ENCODE data around the gene ABCC2.

The ABCC2 gene

DNA sequence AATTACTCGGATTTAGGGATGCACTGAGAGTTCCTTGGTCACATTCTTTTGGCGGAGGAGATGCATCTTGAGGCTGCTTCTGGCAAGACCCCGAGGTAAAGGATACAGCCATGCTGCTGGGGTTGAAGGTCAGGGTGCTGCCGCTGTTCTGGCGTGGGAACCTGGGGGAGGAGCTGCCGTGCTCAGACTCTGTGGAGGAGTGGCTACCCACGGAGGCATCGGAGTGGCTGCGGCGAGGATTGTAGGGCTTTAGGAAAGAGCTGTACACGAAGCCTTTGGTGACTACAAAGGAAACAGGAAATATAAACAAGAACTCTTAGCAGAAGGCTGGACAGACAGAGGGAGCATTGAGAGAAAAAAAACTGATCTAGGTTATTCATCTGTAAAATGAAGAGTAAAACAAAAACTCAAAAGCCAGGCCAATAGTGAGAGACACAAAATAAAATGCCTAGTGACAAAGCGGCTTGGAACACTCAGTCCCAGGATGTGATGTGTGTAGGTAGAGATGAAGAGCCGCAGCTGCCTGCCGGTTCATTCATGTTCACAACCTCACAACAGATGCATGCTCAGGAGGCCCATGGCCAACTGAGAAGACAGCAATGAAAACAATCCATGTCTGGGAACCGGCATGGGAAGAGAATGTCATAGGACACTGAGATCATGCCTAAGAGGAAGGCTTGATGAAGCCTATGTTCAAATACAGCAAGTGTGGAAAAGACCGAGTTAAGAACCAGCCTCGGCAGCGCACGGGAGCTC lies 97.8 kb downstream of the ABCC2 start:
- no peak for TF ChIP-seq TEAD4 (IDR thresholded peaks at IDR 0.05)

DNA sequence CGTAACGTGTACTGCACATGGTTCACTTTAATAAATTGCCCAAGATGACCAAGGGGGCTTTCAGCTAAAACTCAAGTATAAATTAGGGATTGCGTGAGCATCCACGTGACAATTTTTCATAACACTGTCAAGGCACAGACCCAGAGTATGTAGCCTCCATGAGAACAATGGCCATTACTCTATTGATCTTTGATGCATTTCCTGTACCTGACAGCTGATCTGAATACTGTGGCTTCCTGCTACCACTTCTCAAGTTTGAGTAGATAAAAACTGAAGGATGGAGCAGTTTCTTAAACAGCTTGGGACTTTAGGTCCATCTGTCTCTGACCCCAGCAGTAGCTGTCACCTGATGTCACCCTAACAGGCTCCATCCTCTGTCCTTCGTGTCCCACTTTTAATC lies 98.9 kb downstream of the ABCC2 start:
- TF ChIP-seq, protein P1, sequence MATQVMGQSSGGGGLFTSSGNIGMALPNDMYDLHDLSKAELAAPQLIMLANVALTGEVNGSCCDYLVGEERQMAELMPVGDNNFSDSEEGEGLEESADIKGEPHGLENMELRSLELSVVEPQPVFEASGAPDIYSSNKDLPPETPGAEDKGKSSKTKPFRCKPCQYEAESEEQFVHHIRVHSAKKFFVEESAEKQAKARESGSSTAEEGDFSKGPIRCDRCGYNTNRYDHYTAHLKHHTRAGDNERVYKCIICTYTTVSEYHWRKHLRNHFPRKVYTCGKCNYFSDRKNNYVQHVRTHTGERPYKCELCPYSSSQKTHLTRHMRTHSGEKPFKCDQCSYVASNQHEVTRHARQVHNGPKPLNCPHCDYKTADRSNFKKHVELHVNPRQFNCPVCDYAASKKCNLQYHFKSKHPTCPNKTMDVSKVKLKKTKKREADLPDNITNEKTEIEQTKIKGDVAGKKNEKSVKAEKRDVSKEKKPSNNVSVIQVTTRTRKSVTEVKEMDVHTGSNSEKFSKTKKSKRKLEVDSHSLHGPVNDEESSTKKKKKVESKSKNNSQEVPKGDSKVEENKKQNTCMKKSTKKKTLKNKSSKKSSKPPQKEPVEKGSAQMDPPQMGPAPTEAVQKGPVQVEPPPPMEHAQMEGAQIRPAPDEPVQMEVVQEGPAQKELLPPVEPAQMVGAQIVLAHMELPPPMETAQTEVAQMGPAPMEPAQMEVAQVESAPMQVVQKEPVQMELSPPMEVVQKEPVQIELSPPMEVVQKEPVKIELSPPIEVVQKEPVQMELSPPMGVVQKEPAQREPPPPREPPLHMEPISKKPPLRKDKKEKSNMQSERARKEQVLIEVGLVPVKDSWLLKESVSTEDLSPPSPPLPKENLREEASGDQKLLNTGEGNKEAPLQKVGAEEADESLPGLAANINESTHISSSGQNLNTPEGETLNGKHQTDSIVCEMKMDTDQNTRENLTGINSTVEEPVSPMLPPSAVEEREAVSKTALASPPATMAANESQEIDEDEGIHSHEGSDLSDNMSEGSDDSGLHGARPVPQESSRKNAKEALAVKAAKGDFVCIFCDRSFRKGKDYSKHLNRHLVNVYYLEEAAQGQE (IDR thresholded peaks at IDR 0.05; ENCODE audit: low read depth) = no peak
- TF ChIP-seq, protein P2, sequence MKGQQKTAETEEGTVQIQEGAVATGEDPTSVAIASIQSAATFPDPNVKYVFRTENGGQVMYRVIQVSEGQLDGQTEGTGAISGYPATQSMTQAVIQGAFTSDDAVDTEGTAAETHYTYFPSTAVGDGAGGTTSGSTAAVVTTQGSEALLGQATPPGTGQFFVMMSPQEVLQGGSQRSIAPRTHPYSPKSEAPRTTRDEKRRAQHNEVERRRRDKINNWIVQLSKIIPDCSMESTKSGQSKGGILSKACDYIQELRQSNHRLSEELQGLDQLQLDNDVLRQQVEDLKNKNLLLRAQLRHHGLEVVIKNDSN (IDR thresholded peaks at IDR 0.05) = no peak
- no peak for TF ChIP-seq YY1 (IDR thresholded peaks at IDR 0.05; ENCODE audit: low read depth)
- TF ChIP-seq CEBPB (IDR thresholded peaks at IDR 0.05) = no peak
- no peak for TF ChIP-seq RAD21 (IDR thresholded peaks at IDR 0.05; ENCODE audit: low read depth)
- no peak for TF ChIP-seq ZBTB7A (IDR thresholded peaks at IDR 0.05; ENCODE audit: low read depth)
- no peak for TF ChIP-seq TCF12 (IDR thresholded peaks at IDR 0.05; ENCODE audit: low read depth)
- TF ChIP-seq EP300 (IDR thresholded peaks at IDR 0.05; ENCODE audit: borderline replicate concordance) = no peak
- TF ChIP-seq TAF1 (IDR thresholded peaks at IDR 0.05; ENCODE audit: low read depth) = no peak
- no peak for TF ChIP-seq FOXM1 (IDR thresholded peaks at IDR 0.05; ENCODE audit: borderline replicate concordance, low read depth)
- no peak for TF ChIP-seq EGR1 (IDR thresholded peaks at IDR 0.05)
- TF ChIP-seq, protein P3, sequence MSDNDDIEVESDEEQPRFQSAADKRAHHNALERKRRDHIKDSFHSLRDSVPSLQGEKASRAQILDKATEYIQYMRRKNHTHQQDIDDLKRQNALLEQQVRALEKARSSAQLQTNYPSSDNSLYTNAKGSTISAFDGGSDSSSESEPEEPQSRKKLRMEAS (IDR thresholded peaks at IDR 0.05) = no peak
- no peak for TF ChIP-seq NFIC (IDR thresholded peaks at IDR 0.05)
- no peak for TF ChIP-seq CREB1 (IDR thresholded peaks at IDR 0.05; ENCODE audit: low read depth)
- no peak for TF ChIP-seq TEAD4 (IDR thresholded peaks at IDR 0.05)

DNA sequence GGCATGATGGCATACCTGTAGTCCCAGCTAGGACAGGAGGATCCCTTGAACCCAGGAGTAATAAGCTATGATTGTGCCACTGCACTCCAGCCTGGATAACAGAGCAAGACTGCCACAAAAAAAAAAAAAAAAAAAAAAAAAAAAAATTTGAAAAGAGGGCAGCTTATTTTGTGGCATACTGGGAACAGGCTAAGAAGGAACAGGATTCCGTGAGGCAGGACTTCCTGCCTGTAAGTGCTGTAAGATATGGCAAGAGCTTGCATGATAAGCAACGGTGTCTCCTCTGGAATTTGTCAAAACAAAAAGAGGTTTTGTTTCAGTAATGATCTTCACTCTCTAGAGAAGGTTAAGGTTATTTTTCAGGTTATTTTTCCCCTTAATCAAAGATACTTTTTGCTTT lies 101.1 kb downstream of the ABCC2 start:
- TF ChIP-seq EGR1 (IDR thresholded peaks at IDR 0.05) = no peak
- TF ChIP-seq, protein P2 (IDR thresholded peaks at IDR 0.05) = no peak
- TF ChIP-seq, protein P3 (IDR thresholded peaks at IDR 0.05) = no peak

DNA sequence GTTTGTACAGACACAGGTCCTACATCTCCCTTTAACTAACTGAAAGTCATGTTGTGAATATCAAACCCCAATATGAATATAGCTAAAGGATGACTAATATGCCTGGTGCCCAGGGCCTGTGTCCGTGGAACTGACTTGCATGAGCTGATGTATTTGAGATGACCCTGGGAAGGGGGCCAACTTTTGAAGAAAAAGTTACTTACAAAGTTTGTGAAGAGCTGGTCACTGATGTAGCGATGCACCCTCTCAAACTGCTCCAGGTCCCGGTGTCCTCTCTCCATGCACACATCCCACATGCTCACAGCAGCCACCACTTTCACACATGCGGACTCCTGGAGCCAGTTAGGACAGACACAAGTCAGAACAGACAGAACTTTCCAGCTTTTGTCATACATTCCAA lies 106.2 kb downstream of the ABCC2 start:
- TF ChIP-seq ZBTB7A (IDR thresholded peaks at IDR 0.05; ENCODE audit: low read depth) (no peak), RAD21 (IDR thresholded peaks at IDR 0.05; ENCODE audit: low read depth) (no peak), TAF1 (IDR thresholded peaks at IDR 0.05; ENCODE audit: low read depth) (no peak), CREB1 (IDR thresholded peaks at IDR 0.05; ENCODE audit: low read depth) (no peak), TEAD4 (IDR thresholded peaks at IDR 0.05) (no peak), NFIC (IDR thresholded peaks at IDR 0.05) (no peak)
- TF ChIP-seq, protein P1 (IDR thresholded peaks at IDR 0.05; ENCODE audit: low read depth) = no peak
- TF ChIP-seq, protein P2 (IDR thresholded peaks at IDR 0.05) = no peak

DNA sequence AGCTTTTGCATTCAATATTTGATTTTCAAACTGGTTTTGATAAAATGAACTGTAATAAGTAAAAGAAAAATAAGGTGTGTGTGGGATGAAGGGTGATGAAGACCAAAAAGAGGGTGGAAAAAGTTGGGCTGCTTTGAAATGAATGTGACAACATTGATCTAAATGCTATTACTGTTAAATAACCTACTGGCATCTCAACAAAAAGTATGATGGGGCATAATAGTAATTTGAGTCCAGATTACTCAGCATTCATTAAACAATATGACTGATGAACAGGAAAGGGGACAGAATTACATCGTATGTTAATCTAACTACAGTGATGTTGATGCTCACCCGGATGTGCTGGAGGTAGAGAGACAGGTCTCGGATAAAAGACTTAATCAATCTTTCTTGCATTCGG lies 112.2 kb downstream of the ABCC2 start:
- TF ChIP-seq ZBTB7A (IDR thresholded peaks at IDR 0.05; ENCODE audit: low read depth) = no peak
- TF ChIP-seq TAF1 (IDR thresholded peaks at IDR 0.05; ENCODE audit: low read depth) = no peak
- no peak for TF ChIP-seq EP300 (IDR thresholded peaks at IDR 0.05; ENCODE audit: borderline replicate concordance)
- TF ChIP-seq TEAD4 (IDR thresholded peaks at IDR 0.05) = no peak

DNA sequence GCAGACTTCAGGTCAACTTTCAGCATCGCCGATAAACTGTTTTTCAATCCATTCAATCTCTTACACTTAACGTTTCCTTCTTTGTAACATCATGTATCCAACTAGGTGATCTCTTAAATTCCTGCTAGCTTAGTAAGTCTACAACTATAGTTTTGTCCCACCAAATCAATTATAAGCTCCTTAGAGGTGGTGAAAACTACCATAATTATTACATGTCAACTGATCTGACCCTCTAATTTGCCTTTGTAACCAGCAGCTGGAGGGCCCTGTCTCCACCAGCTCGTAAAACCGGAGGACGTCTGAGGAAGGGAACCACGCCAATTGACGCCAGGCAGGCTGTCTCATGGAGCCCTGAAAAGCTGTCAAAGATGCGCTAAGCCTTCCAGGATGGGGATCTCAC lies 113.4 kb downstream of the ABCC2 start:
- TF ChIP-seq YY1 (IDR thresholded peaks at IDR 0.05; ENCODE audit: low read depth) = no peak
- no peak for TF ChIP-seq FOXM1 (IDR thresholded peaks at IDR 0.05; ENCODE audit: borderline replicate concordance, low read depth)
- no peak for TF ChIP-seq TEAD4 (IDR thresholded peaks at IDR 0.05)
- no peak for TF ChIP-seq CEBPB (IDR thresholded peaks at IDR 0.05)
- TF ChIP-seq CREB1 (IDR thresholded peaks at IDR 0.05; ENCODE audit: low read depth) = no peak
- no peak for TF ChIP-seq TCF12 (IDR thresholded peaks at IDR 0.05; ENCODE audit: low read depth)
- no peak for TF ChIP-seq EGR1 (IDR thresholded peaks at IDR 0.05)
- TF ChIP-seq, protein P3 (IDR thresholded peaks at IDR 0.05) = no peak
- TF ChIP-seq ZBTB7A (IDR thresholded peaks at IDR 0.05; ENCODE audit: low read depth) = no peak
- no peak for TF ChIP-seq RAD21 (IDR thresholded peaks at IDR 0.05; ENCODE audit: low read depth)
- TF ChIP-seq, protein P1 (IDR thresholded peaks at IDR 0.05; ENCODE audit: low read depth) = no peak
- no peak for TF ChIP-seq TAF1 (IDR thresholded peaks at IDR 0.05; ENCODE audit: low read depth)
- TF ChIP-seq, protein P2 (IDR thresholded peaks at IDR 0.05) = no peak
- no peak for TF ChIP-seq NFIC (IDR thresholded peaks at IDR 0.05)
- TF ChIP-seq EP300 (IDR thresholded peaks at IDR 0.05; ENCODE audit: borderline replicate concordance) = no peak
